ENCODE results near the gene NFYC.

Gene NFYC

GRCh38 chr1:40760984-40761383 lies 69.5 kb downstream of the NFYC start:
- no peak for DNase-seq (ENCODE audit: low read depth in 3 of 3)

- DNase-seq (ENCODE audit: low read depth in 3 of 3): no peak
Observed at GRCh38 chr1:40762144-40762923, 70.8 kb downstream of the NFYC start.

GRCh38 chr1:40763742-40764532 lies 72.4 kb downstream of the NFYC start:
- no peak for DNase-seq (ENCODE audit: low read depth in 3 of 3)

GRCh38 chr1:40764981-40765380 lies 73.5 kb downstream of the NFYC start:
- DNase-seq (ENCODE audit: low read depth in 3 of 3): no peak

GRCh38 chr1:40766017-40766416 lies 74.5 kb downstream of the NFYC start:
- no peak for DNase-seq (ENCODE audit: low read depth in 3 of 3)

- DNase-seq (ENCODE audit: low read depth in 3 of 3): no peak
Observed at GRCh38 chr1:40766560-40766959, 75.1 kb downstream of the NFYC start.

- no peak for DNase-seq (ENCODE audit: low read depth in 3 of 3)
Observed at GRCh38 chr1:40768146-40768990, 76.9 kb downstream of the NFYC start.

- no peak for DNase-seq (ENCODE audit: low read depth in 3 of 3)
Observed at GRCh38 chr1:40769815-40770214, 78.3 kb downstream of the NFYC start.

- DNase-seq (ENCODE audit: low read depth in 3 of 3): no peak
Observed at GRCh38 chr1:40770296-40771070, 79.0 kb downstream of the NFYC start.

GRCh38 chr1:40772146-40772955 lies 80.8 kb downstream of the NFYC start:
- no peak for DNase-seq (ENCODE audit: low read depth in 3 of 3)

- no peak for DNase-seq (ENCODE audit: low read depth in 3 of 3)
Observed at GRCh38 chr1:40773748-40774265, 82.3 kb downstream of the NFYC start.

- peak; percentile 25 to 47 (median 38) for DNase-seq (ENCODE audit: low read depth in 3 of 3)
Observed at GRCh38 chr1:40774266-40774998, 82.9 kb downstream of the NFYC start.

- DNase-seq (ENCODE audit: low read depth in 3 of 3): no peak
Observed at GRCh38 chr1:40776236-40777072, 85.0 kb downstream of the NFYC start.

GRCh38 chr1:40777224-40777970 lies 85.9 kb downstream of the NFYC start:
- DNase-seq (ENCODE audit: low read depth in 3 of 3): no peak

- DNase-seq (ENCODE audit: low read depth in 3 of 3): no peak
Observed at GRCh38 chr1:40780678-40781607, 89.4 kb downstream of the NFYC start.

GRCh38 chr1:40781608-40781971 lies 90.1 kb downstream of the NFYC start:
- no peak for DNase-seq (ENCODE audit: low read depth in 3 of 3)
